Neural cell (in vitro differentiated cells): ENCODE measurements around the gene RNASE4. TPM values are rescaled to one million over a fixed set of nuclear protein-coding genes. Genes with fewer than 3 reads are reported as not detected.

Experiments used
- H2AFZ ChIP-seq: fragments of 200-600, 300-800 bp; sonication (generic), shearing (Covaris generic); 2 replicates; pipeline ENCODE4 v1.6.0; 2014; ENCODE audit warnings: low read depth, mild to moderate bottlenecking, antibody characterized with exemption, low read length, moderate library complexity
- H3F3A ChIP-seq: fragments of 200-600 bp; shearing (Covaris generic); 2 replicates; pipeline ENCODE4 v1.6.1; 2016; ENCODE audit warnings: mild to moderate bottlenecking, moderate library complexity, mixed read lengths, antibody characterized with exemption, low read length; ENCODE audit not compliant: insufficient read depth, poor library complexity, severe bottlenecking
- H3K27ac ChIP-seq: fragments of 200-600, 300-800 bp; sonication (generic), shearing (Covaris generic); 2 replicates; pipeline ENCODE4 v1.5.1; 2014; ENCODE audit warnings: mild to moderate bottlenecking, low read length, moderate library complexity
- H3K27me3 ChIP-seq: fragments of 300-800, 200-600 bp; sonication (generic), shearing (Covaris generic); 2 replicates; pipeline ENCODE4 v1.6.0; 2014; ENCODE audit warnings: mild to moderate bottlenecking, low read depth, low read length, moderate library complexity; ENCODE audit not compliant: insufficient read depth
- H3K36me3 ChIP-seq: fragments of 300-800, 200-600 bp; sonication (generic), shearing (Covaris generic); 2 replicates; pipeline ENCODE4 v1.5.1; 2014; ENCODE audit warnings: mild to moderate bottlenecking, antibody characterized with exemption, low read length, moderate library complexity; ENCODE audit not compliant: insufficient read depth
- H3K4me2 ChIP-seq: fragments of 300-800, 200-600 bp; sonication (generic), shearing (Covaris generic); 2 replicates; pipeline ENCODE4 v1.6.0; 2014; ENCODE audit warnings: mild to moderate bottlenecking, low read length
- H3K4me3 ChIP-seq: fragments of 300-800, 200-600 bp; sonication (generic), shearing (Covaris generic); 2 replicates; pipeline ENCODE4 v1.5.1; 2014; ENCODE audit warnings: mild to moderate bottlenecking, low read length, moderate library complexity
- H3K79me2 ChIP-seq: fragments of 200-600 bp; shearing (Covaris generic); replicated peaks from 2 replicates; pipeline ENCODE4 v1.6.0; 2014; ENCODE audit warnings: mild to moderate bottlenecking, low read length, moderate library complexity; ENCODE audit not compliant: insufficient read depth
- H3K9ac ChIP-seq: fragments of 300-800, 200-600 bp; sonication (generic), shearing (Covaris generic); 2 replicates; pipeline ENCODE4 v1.6.1; 2016; ENCODE audit warnings: mild to moderate bottlenecking, low read length, mixed read lengths
- H3K9me2 ChIP-seq: fragments of 200-600 bp; shearing (Covaris generic); 2 replicates; pipeline ENCODE4 v1.6.1; 2016; ENCODE audit warnings: mild to moderate bottlenecking, low read length, mixed read lengths; ENCODE audit not compliant: insufficient read depth
- H3K9me3 ChIP-seq: fragments of 200-600, 300-800 bp; sonication (generic), shearing (Covaris generic); 2 replicates; pipeline ENCODE4 v1.6.1; 2016; ENCODE audit warnings: mild to moderate bottlenecking, mixed run types, low read length, moderate library complexity, mixed read lengths
- H4K20me1 ChIP-seq: fragments of 200-600 bp; shearing (Covaris generic); 2 replicates; pipeline ENCODE4 v1.6.1; 2016; ENCODE audit warnings: mild to moderate bottlenecking, mixed run types; ENCODE audit not compliant: insufficient read depth
- EP300 ChIP-seq: fragments of 450-650 bp; conservative IDR thresholded peaks from 2 replicates; pipeline ENCODE4 v1.6.1; 2014; ENCODE audit warnings: antibody characterized with exemption, mild to moderate bottlenecking, moderate library complexity; ENCODE audit not compliant: poor library complexity, severe bottlenecking
- EZH2 ChIP-seq: fragments of 200-600, 300-800 bp; shearing (Covaris generic), sonication (generic); IDR thresholded peaks from 2 replicates; pipeline ENCODE4 v1.6.1; 2014; ENCODE audit warnings: antibody characterized with exemption, low read length, borderline replicate concordance, mild to moderate bottlenecking; ENCODE audit not compliant: insufficient read depth, poor library complexity, severe bottlenecking
- MXI1 ChIP-seq: fragments of 450-650 bp; conservative IDR thresholded peaks from 2 replicates; pipeline ENCODE4 v1.6.1; 2014; ENCODE audit warnings: antibody characterized with exemption, mild to moderate bottlenecking; ENCODE audit not compliant: poor library complexity, severe bottlenecking
- POLR2AphosphoS5 ChIP-seq: IDR thresholded peaks from 2 replicates; pipeline ENCODE4 v1.6.1; 2012
- RAD21 ChIP-seq: fragments of 450-650 bp; conservative IDR thresholded peaks from 2 replicates; pipeline ENCODE4 v1.6.1; 2014; ENCODE audit warnings: antibody characterized with exemption, mild to moderate bottlenecking, moderate library complexity
- SMC3 ChIP-seq: fragments of 450-650 bp; conservative IDR thresholded peaks from 2 replicates; pipeline ENCODE4 v1.6.1; 2014; ENCODE audit warnings: antibody characterized with exemption, mild to moderate bottlenecking, moderate library complexity; ENCODE audit not compliant: poor library complexity
- TAF1 ChIP-seq: IDR thresholded peaks from 2 replicates; pipeline ENCODE4 v1.6.1; 2012; ENCODE audit warnings: low read depth
- polyA plus RNA-seq: library from polyadenylated mRNA; depleted of rRNA; stranded (reverse); fragments of >200 nt; gene quantifications from 2 replicates; pipeline ENCODE4 v1.2.3, GENCODE V29; 2014
- TF ChIP-seq, protein P1 (sequence below): fragments of 450-650 bp; IDR thresholded peaks from 2 replicates; pipeline ENCODE4 v1.5.1; 2014; ENCODE audit warnings: antibody characterized with exemption, mild to moderate bottlenecking, moderate library complexity; ENCODE audit not compliant: poor library complexity, severe bottlenecking
- TF ChIP-seq, protein P2 (sequence below): IDR thresholded peaks from 2 replicates; pipeline ENCODE4 v1.6.1; 2012; ENCODE audit warnings: borderline replicate concordance

RNASE4 gene
- polyA plus RNA-seq, 1 donor from 2014 or later = 1.1 TPM

DNA sequence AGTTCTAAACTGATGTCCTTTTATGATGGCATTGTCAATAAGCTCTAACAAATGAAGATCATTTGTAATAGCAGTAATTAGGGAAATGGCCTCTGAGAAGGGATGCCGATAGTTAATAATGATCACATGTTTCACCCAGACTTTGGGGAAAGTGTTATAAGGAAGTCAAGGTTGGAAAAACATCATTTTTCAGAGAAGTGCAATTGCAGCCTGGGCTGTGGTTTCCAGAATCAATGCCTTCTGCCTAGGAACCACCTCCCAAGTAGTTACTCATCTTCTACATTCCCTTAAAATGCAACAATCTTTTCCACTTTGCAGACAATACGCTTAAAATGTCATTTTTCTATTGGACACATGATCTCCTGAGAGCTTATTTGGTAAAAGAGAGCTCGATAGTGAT lies 62.2 kb downstream of the RNASE4 start:
- Histone ChIP-seq H3K4me2 (no peak overlapping the region), H2AFZ (no peak overlapping the region), H3K27ac (no peak overlapping the region), H3K36me3 (no peaks in the 10 kb centered on the region), H3K9ac (no peak overlapping the region), H3K79me2 (no peaks in the 10 kb centered on the region), H3F3A (no peaks in the 10 kb centered on the region), H3K9me2 (no peaks in the 10 kb centered on the region), H3K9me3 (no peaks in the 10 kb centered on the region), H3K4me3 (no peak overlapping the region), H4K20me1 (no peaks in the 10 kb centered on the region), H3K27me3 (no peaks in the 10 kb centered on the region)
- TF ChIP-seq TAF1 = no peak
- no peak for TF ChIP-seq POLR2AphosphoS5
- TF ChIP-seq EP300 = no peak
- TF ChIP-seq, protein P1, sequence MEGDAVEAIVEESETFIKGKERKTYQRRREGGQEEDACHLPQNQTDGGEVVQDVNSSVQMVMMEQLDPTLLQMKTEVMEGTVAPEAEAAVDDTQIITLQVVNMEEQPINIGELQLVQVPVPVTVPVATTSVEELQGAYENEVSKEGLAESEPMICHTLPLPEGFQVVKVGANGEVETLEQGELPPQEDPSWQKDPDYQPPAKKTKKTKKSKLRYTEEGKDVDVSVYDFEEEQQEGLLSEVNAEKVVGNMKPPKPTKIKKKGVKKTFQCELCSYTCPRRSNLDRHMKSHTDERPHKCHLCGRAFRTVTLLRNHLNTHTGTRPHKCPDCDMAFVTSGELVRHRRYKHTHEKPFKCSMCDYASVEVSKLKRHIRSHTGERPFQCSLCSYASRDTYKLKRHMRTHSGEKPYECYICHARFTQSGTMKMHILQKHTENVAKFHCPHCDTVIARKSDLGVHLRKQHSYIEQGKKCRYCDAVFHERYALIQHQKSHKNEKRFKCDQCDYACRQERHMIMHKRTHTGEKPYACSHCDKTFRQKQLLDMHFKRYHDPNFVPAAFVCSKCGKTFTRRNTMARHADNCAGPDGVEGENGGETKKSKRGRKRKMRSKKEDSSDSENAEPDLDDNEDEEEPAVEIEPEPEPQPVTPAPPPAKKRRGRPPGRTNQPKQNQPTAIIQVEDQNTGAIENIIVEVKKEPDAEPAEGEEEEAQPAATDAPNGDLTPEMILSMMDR = no peak
- TF ChIP-seq SMC3 = no peak
- TF ChIP-seq EZH2 = no peak
- no peak for TF ChIP-seq RAD21
- TF ChIP-seq, protein P2, sequence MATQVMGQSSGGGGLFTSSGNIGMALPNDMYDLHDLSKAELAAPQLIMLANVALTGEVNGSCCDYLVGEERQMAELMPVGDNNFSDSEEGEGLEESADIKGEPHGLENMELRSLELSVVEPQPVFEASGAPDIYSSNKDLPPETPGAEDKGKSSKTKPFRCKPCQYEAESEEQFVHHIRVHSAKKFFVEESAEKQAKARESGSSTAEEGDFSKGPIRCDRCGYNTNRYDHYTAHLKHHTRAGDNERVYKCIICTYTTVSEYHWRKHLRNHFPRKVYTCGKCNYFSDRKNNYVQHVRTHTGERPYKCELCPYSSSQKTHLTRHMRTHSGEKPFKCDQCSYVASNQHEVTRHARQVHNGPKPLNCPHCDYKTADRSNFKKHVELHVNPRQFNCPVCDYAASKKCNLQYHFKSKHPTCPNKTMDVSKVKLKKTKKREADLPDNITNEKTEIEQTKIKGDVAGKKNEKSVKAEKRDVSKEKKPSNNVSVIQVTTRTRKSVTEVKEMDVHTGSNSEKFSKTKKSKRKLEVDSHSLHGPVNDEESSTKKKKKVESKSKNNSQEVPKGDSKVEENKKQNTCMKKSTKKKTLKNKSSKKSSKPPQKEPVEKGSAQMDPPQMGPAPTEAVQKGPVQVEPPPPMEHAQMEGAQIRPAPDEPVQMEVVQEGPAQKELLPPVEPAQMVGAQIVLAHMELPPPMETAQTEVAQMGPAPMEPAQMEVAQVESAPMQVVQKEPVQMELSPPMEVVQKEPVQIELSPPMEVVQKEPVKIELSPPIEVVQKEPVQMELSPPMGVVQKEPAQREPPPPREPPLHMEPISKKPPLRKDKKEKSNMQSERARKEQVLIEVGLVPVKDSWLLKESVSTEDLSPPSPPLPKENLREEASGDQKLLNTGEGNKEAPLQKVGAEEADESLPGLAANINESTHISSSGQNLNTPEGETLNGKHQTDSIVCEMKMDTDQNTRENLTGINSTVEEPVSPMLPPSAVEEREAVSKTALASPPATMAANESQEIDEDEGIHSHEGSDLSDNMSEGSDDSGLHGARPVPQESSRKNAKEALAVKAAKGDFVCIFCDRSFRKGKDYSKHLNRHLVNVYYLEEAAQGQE = no peak
- no peak for TF ChIP-seq MXI1

DNA sequence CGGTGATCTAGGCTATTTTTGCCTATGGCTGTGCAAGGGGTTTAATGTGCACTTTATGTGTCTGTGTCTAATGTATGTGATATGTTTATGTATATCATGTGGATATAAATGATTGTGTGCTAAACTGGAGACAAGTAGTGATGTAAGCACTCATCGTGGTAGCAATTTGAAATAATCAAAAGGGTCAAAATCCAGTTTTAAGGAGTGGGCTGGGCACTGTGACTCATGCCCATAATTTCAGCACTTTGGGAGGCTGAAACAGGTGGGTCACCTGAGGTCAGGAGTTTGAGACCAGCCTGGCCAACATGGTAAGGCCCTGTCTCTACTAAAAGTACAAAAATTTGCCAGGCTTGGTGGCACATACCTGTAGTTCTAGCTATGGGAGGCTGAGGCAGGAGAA lies 64.1 kb downstream of the RNASE4 start:
- no peaks in the 10 kb centered on the region for H3K9me3 ChIP-seq
- no peak overlapping the region for H2AFZ ChIP-seq
- no peak overlapping the region for H3K27ac ChIP-seq
- no peaks in the 10 kb centered on the region for H4K20me1 ChIP-seq
- no peaks in the 10 kb centered on the region for H3K36me3 ChIP-seq
- no peaks in the 10 kb centered on the region for H3K79me2 ChIP-seq
- H3K9me2 ChIP-seq = no peaks in the 10 kb centered on the region
- H3K4me3 ChIP-seq = no peak overlapping the region
- H3K9ac ChIP-seq = no peak overlapping the region
- H3K27me3 ChIP-seq = no peaks in the 10 kb centered on the region
- no peaks in the 10 kb centered on the region for H3F3A ChIP-seq
- no peak for TF ChIP-seq SMC3
- no peak for TF ChIP-seq MXI1
- TF ChIP-seq, protein P2 = no peak
- no peak for TF ChIP-seq EP300
- TF ChIP-seq, protein P1 = no peak
- no peak for TF ChIP-seq RAD21
- no peak for TF ChIP-seq POLR2AphosphoS5
- no peak for TF ChIP-seq TAF1
- no peak for TF ChIP-seq EZH2
- H3K4me2 ChIP-seq = no peak overlapping the region
